Neutrophil (primary cell): ENCODE results near the gene GRK7.
"Not testable (repeated sequence)": the region's sequence is repeated elsewhere in the genome, so short reads cannot be mapped to it uniquely, and the experiment has no call there.

Experiments used
- H3K27ac ChIP-seq: fragments of 200-600 bp; sonication (generic); 2 replicates; pipeline ENCODE4 v1.5.1; 2016; ENCODE audit warnings: mild to moderate bottlenecking, moderate library complexity
- H3K27me3 ChIP-seq: fragments of 200-600 bp; sonication (generic); 2 replicates; pipeline ENCODE4 v1.6.0; 2016; ENCODE audit warnings: mild to moderate bottlenecking
- H3K36me3 ChIP-seq: fragments of 200-600 bp; sonication (generic); 2 replicates; pipeline ENCODE4 v1.5.1; 2017
- H3K4me1 ChIP-seq, 2 experiments: fragments of 200-600 bp in 1 of 2; sonication (generic) in 1 of 2; 1 replicate in 1 of 2; 2 replicates in 1 of 2; pipeline versions ENCODE4 v1.5.1 to v1.6.1; 2013 to 2016; ENCODE audit warnings: low read depth in 1 of 2, low read length in 1 of 2, mild to moderate bottlenecking in 1 of 2, moderate library complexity in 1 of 2; ENCODE audit not compliant: control insufficient read depth in 1 of 2, insufficient read depth in 1 of 2
- H3K4me3 ChIP-seq, 2 experiments: fragments of 200-600 bp in 1 of 2; sonication (generic) in 1 of 2; 1 replicate in 1 of 2; 2 replicates in 1 of 2; pipeline ENCODE4 v1.5.1; 2013 to 2016; ENCODE audit warnings: low read depth in 1 of 2, low read length in 1 of 2, mild to moderate bottlenecking in 1 of 2, moderate library complexity in 1 of 2
- H3K9me3 ChIP-seq: fragments of 200-600 bp; sonication (generic); 2 replicates; pipeline ENCODE4 v1.5.1; 2016
- TF ChIP-seq, protein P1 (sequence below): fragments of 200-600 bp; sonication (generic); IDR thresholded peaks from 2 replicates; pipeline ENCODE4 v1.5.1; 2016; ENCODE audit warnings: antibody characterized with exemption

GRK7 gene

DNA sequence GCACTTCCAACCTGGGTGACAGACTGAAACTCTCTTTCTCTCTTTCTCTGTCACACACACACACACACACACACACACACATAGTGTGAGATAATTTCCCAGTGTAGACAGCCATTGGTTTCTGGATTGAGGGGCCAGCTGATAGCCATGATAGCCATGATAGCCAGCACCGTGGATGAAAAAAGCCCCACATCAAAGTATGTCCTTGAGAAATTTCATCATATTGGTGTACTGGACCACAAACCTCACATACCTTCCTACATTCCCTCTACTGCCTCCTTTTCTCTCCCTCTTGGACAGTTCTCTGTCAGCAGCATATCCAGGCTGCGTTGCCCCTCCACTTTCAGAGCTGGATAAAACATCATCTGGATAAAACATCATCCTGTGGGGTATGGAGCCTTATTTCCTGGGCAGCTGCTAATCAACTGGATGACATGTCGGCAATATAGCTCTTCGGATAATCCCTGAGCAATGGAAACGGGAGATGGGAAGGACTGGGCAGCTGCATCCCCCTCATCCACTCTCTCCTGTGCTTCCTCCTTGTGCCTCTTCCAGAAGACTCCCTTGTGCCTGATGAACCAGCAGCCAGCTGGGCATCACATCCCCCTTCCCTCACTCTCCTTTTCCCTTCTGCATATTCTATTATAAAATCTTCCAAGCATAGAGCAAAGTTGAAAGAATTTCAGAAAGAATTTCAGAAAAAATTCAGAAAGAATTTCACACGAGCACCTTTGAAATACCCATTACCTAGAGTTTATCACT, 39.3 kb downstream of the GRK7 start:
- no peak overlapping the region for H3K4me3 ChIP-seq

DNA sequence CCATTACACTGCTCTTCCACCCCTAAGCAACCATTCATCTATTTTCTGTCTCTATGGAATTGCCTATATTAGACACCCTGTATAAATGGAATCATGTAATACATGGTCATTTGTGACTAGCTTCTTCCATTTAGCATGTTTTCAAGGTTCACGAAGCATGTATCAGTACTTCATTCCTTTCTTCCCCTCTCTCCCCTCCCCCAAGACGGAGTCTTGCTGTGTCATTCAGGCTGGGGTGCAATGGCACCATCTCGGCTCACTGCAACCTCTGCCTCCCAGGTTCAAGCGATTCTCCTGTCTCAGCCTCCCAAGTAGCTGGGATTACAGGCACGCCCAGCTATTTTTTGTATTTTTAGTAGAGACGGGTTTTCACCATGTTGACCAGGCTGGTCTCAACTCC, 40.3 kb downstream of the GRK7 start:
- not testable (repeated sequence) for H3K36me3 ChIP-seq, H3K27me3 ChIP-seq, H3K9me3 ChIP-seq, H3K4me1 ChIP-seq, H3K27ac ChIP-seq, H3K4me3 ChIP-seq

More for the DNA sequence above, 39.3 kb downstream of the GRK7 start:
- TF ChIP-seq, protein P1, sequence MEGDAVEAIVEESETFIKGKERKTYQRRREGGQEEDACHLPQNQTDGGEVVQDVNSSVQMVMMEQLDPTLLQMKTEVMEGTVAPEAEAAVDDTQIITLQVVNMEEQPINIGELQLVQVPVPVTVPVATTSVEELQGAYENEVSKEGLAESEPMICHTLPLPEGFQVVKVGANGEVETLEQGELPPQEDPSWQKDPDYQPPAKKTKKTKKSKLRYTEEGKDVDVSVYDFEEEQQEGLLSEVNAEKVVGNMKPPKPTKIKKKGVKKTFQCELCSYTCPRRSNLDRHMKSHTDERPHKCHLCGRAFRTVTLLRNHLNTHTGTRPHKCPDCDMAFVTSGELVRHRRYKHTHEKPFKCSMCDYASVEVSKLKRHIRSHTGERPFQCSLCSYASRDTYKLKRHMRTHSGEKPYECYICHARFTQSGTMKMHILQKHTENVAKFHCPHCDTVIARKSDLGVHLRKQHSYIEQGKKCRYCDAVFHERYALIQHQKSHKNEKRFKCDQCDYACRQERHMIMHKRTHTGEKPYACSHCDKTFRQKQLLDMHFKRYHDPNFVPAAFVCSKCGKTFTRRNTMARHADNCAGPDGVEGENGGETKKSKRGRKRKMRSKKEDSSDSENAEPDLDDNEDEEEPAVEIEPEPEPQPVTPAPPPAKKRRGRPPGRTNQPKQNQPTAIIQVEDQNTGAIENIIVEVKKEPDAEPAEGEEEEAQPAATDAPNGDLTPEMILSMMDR, result no peak
- no peak overlapping the region for H3K27ac ChIP-seq
- H3K27me3 ChIP-seq, result peaks cover 6% of the 10 kb centered on the region
- H3K9me3 ChIP-seq, result no peaks in the 10 kb centered on the region
- H3K36me3 ChIP-seq, result no peaks in the 10 kb centered on the region
- peaks cover 6 to 7% of the 10 kb centered on the region in 2 experiments for H3K4me1 ChIP-seq

DNA sequence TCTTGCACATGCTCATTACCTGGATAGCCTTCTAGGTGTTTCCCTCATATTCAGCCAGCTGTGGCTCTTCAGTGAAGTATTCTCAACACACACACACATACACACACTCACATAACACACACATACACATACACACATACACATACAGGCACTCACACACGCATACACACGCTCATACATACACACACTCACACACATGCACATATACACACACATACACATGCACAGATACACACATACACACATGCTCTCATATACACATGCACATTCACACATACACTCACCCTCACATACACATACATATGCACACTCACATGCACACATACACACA, 41.2 kb downstream of the GRK7 start:
- no peaks in the 10 kb centered on the region for H3K4me1 ChIP-seq
- no peak overlapping the region for H3K27ac ChIP-seq

DNA sequence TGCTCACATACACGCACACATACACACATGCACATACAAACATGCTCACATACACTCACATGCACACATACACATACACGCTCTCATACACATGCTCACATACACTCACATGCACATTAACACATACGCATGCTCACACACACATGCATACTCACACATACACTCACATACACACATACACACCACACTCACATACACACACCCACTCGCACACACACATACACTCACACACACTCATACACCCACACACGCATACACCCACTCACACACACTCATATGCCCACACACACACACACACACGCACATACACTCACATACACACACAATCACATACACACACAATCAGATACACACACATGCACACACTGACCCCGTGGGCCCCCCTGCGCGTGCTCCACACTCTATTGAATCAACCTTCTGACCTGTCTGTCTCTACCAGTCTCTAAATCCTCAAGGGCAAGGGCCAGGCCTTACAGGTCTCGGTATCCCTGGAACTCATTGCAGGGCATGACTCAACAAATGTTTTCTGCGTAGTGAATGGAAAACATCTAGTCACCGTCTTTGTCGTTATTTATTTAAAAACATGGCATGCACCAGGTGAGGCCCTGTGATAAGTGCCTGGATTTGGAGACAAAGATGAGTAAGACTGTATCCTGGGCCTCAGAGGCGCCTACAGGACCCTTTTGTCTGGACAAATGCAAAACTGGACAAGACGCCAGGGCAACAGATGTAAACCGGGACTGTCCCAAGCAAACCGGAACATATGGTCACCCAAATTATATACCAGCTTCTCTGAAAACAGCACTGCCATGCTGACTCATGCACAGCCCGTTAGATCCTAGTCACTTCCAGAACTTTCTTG, 41.8 kb downstream of the GRK7 start:
- TF ChIP-seq, protein P1, result no peak
- H3K27me3 ChIP-seq, result no peaks in the 10 kb centered on the region
- no peaks in the 10 kb centered on the region for H3K4me1 ChIP-seq
- H3K27ac ChIP-seq, result no peak overlapping the region
- no peak overlapping the region for H3K4me3 ChIP-seq
- no peaks in the 10 kb centered on the region for H3K36me3 ChIP-seq
- H3K9me3 ChIP-seq, result no peaks in the 10 kb centered on the region

More for the DNA sequence above, 41.2 kb downstream of the GRK7 start:
- Histone ChIP-seq H3K27me3 (no peaks in the 10 kb centered on the region), H3K9me3 (no peaks in the 10 kb centered on the region), H3K4me3 (no peak overlapping the region), H3K36me3 (no peaks in the 10 kb centered on the region)
- TF ChIP-seq, protein P1, result no peak

DNA sequence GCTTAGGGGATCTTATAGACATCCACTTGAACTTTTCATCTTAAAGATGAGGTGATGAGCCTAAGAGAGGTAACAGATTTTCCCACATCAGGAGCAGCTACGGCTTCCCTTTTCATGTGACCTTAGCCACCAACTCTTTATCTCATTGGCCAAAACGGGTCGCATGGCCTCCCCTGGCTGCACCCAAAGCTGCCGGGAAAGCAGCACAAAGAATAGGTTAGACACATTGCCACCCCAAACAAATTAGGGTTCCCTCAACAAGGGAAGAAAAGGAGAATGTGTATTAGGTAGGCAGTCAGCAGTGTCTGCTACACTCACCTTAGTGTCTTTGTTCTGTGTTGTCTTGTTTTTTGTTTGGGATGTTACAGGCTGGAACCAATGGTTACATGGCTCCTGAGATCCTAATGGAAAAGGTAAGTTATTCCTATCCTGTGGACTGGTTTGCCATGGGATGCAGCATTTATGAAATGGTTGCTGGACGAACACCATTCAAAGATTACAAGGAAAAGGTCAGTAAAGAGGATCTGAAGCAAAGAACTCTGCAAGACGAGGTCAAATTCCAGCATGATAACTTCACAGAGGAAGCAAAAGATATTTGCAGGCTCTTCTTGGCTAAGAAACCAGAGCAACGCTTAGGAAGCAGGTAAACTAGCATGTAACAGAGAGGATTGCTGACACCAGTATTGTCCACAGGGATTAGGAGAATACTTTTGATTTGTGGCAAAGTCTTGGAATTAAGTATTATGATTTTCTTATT, 44.2 kb downstream of the GRK7 start:
- Histone ChIP-seq H3K4me3 (no peak overlapping the region), H3K9me3 (no peaks in the 10 kb centered on the region), H3K36me3 (no peaks in the 10 kb centered on the region), H3K27me3 (no peaks in the 10 kb centered on the region), H3K4me1 (no peaks in the 10 kb centered on the region), H3K27ac (no peak overlapping the region)
- TF ChIP-seq, protein P1, result no peak
